GM10248 (cell line): ENCODE data around the gene RENBP.
"Not testable (repeated sequence)": the region's sequence is repeated elsewhere in the genome, so short reads cannot be mapped to it uniquely, and the experiment has no call there.

ENCODE experiments used
- CTCF ChIA-PET: fragments of 300-600 bp; sonication (Branson Sonifier 250); formaldehyde crosslinking; extraction: SDS; loops from one replicate; lab custom pipeline; 2021; ENCODE audit warnings: antibody characterized with exemption; lab: Yijun Ruan, JAX
- POLR2A ChIA-PET: fragments of 350-650 bp; sonication (Branson Sonifier 250); formaldehyde crosslinking; extraction: SDS; loops from one replicate; lab custom pipeline; 2020; ENCODE audit warnings: antibody characterized with exemption; lab: Yijun Ruan, JAX
- DNase-seq: peaks from one replicate; pipeline ENCODE4 v3.0.0; 2012; ENCODE audit errors: extremely low spot score
- CTCF ChIP-seq: IDR thresholded peaks from 2 replicates; pipeline ENCODE4 v1.5.1; 2012; ENCODE audit warnings: mild to moderate bottlenecking, low read depth; ENCODE audit errors: extremely low read depth, missing control alignments, control extremely low read depth

RENBP gene

GRCh38 chrX:153988493-153988892 lies 44.0 kb upstream of the RENBP start:
- CTCF ChIA-PET, result no interaction called here
- POLR2A ChIA-PET, result no interaction called here
- no peak for TF ChIP-seq CTCF
- DNase-seq, result no peak

- peak; percentile 67 for DNase-seq
- TF ChIP-seq CTCF, result no peak
- POLR2A ChIA-PET, result no interaction called here
- CTCF ChIA-PET, result interaction anchor here (3.8 kb wide), 1 partner anchor 29 kb away, joined by 13 read pairs; no protein-coding TSS in a partner anchor
These were observed 40.1 kb upstream of the RENBP start for GRCh38 chrX:153984351-153985178.

DNA sequence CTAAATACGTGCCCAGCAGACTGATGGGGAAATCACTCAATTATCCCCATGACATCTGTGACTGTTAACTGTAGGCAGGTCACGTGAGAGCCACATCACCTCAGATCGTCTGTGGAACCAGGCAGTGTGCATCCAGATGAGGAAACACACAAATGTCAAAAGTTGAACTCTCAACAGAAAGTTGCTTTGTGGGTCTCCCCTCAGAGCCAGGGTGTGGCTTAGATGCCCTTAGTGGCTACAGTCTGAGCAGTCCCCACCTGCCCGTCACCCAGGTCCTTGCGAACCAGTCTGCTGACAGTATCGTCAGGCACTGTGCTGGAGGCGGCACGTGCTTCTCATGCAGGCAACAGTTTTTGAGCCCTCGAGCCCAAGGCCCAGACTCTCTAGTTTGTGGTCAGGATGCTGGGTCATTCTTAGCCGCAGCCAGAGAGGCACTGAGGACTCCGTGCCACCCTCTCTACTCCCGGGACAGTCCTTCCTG lies 38.9 kb upstream of the RENBP start:
- DNase-seq, result no peak
- CTCF ChIA-PET, result no interaction called here
- TF ChIP-seq CTCF, result no peak
- POLR2A ChIA-PET, result no interaction called here

GRCh38 chrX:153981771-153982533 lies 37.5 kb upstream of the RENBP start:
- no peak for TF ChIP-seq CTCF
- ChIA-PET POLR2A (no interaction called here), CTCF (interaction anchor here (2.8 kb wide), 1 partner anchor 31 kb away, joined by 10 read pairs; no protein-coding TSS in a partner anchor)
- DNase-seq, result no peak

DNA sequence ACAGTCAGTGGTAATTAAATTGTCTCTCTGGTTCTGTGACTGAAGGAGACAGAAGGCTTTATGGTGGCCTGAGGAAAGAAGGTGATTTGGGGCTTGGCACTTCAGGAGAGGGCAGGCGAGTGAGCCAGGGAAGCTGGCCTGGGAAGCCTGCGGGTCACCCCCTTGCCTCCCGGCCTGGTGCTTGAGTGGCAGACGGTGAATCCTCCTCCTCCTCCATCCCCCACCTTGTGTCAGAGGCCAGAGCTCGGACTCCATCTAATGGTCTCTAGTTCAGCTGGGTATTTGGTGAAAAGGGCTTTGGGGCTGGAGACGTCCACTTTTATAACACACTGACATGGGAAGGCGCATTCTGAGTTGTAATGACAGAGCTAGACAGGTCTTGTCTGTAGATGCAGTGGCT lies 36.8 kb upstream of the RENBP start:
- POLR2A ChIA-PET, result no interaction called here
- CTCF ChIA-PET, result interaction anchor here (2.8 kb wide), 1 partner anchor 32 kb away, joined by 10 read pairs; no protein-coding TSS in a partner anchor
- no peak for DNase-seq
- no peak for TF ChIP-seq CTCF

DNA sequence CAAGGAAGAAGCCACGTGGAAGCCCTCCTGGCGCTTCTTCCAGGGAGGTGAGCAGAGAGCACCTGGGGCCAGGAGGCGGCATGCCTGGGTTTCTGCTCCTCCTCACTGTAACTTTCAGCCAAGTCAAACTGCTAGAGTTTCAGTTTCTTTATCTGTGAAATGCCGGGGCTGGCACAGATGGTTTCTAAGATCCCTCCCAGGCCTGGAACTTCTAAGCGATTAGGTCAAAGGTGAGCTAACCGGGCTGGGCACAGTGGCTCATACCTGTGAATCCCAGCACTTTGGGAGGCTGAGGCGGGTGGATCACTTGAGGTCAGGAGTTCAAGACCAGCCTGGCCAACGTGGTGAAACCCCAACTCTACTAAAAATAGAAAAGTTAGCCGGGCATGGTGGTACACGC lies 36.0 kb upstream of the RENBP start:
- DNase-seq, POLR2A ChIA-PET: not testable (repeated sequence)
- CTCF ChIA-PET, result interaction anchor here (0.7 to 2.8 kb wide), 2 partner anchors 24 to 33 kb away, joined by 3 to 10 read pairs; no protein-coding TSS in a partner anchor
